Islet of Langerhans (tissue), 1 donor: ENCODE results near the gene ZNF488.

Source experiments
- FAIRE-seq: peaks from one replicate; lab custom pipeline; 2011; peaks lifted over from hg19 to GRCh38; lab: Jason Lieb, UNC

ZNF488 gene

DNA sequence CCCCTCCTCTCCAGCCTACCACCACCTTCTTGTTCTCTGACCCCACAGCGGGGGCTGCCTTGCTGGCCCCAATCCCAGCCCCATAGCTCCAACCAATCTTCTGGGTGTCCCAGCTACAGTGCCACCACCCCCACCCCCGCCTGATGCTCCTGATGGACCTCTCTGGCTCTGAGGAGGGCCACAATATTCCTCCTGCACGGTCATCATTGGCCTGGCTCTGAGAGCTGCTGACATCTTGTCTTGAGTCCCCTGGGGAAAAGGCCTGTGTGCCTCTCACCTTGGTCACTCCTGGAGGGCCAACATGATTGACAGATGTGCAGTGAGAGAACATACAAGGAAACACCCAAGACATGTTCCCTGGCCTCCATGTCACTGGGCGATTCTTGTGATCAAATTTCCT is 54.2 kb downstream of the ZNF488 start:
- FAIRE-seq: no peak

DNA sequence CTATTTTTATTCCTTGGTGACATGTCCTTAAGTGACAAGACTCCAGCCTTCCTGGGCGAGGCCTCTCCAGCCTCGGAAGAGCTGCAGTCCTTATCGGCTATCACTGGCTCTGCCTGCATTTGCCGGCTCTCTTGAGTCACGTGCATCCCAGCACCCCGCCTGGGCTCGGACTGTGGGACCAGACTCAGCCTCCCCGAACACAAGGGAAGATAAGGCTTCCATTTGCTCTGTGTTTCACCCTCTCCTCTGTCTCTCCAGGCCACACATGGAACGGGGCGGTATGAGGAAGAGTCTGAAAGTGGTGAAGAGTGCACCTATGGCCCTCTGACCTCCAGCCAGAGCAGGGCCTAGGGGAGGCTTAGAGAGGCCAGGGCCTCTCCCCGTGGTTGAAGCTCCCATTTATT is 57.2 kb downstream of the ZNF488 start:
- FAIRE-seq: no peak

DNA sequence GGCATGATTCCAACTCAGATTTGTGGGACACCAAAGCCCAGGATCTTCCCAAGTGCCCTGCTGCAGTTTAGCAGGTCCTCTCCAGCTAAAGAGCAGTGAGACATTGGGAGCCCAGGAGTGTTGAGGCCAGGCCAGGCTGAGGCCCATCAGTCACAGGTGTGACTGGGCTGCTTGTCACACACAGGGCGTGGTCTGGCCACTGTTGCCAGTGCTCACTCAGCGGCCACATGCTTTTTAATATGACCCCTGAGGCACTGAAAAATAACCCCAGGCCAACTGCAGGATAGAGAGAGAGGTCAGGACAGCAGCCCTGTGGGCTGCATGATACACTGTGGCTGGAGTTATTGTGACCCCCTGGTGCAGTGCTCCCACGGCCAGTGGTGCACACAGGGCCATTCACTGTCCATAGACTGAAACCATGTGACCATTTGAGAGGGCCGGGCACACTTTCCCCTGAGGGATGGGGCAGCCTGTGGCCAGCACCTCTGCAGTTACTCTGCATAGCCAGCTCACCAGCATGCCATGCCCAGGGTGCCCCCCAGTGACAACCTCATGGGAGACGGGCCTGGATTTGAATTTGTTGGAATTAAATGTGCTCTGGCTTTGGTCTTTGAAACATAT is 57.7 kb downstream of the ZNF488 start:
- FAIRE-seq: no peak

DNA sequence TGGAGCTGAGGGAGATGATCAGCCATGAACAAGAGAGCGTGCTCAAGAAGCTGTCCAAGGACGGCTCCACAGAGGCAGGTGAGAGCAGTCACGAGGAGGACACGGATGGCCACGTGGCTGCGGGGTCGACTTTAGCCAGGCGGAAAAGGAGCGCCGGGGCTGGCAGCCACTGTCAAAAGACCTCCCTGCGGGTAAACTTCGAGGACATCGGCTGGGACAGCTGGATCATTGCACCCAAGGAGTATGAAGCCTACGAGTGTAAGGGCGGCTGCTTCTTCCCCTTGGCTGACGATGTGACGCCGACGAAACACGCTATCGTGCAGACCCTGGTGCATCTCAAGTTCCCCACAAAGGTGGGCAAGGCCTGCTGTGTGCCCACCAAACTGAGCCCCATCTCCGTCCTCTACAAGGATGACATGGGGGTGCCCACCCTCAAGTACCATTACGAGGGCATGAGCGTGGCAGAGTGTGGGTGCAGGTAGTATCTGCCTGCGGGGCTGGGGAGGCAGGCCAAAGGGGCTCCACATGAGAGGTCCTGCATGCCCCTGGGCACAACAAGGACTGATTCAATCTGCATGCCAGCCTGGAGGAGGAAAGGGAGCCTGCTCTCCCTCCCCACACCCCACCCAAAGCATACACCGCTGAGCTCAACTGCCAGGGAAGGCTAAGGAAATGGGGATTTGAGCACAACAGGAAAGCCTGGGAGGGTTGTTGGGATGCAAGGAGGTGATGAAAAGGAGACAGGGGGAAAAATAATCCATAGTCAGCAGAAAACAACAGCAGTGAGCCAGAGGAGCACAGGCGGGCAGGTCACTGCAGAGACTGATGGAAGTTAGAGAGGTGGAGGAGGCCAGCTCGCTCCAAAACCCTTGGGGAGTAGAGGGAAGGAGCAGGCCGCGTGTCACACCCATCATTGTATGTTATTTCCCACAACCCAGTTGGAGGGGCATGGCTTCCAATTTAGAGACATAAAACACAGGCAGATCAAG is 58.5 kb downstream of the ZNF488 start:
- FAIRE-seq: no peak

DNA sequence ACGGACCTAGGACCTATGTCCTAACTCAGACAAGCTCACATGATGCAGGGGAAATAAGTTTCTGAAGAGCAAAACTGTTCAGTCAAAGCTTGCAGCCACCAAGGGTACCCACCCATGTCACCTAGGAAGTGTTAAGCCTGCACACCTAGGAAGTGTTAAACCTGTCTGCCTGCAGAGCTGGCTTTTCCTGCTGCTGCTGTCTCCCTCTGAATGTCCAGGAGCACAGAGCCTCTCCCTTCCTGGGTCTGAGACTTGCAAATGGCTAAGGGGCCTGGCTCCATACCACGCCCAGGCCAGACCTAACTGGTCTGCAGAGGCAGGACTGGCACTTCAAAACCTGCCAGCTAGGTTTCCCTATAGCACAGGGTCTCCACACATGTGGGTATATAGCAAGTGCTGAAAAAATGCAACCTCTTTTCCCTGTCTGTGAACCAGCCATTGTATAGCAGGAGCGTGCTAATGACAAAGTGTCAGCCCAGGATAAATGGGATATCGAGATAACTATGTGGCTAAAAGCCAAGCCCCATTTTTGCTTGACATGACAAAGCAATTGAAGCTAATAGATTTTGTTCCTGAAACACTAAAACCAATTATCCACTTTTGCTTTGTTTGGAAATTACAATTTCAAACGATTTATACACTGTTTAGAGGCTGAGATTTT is 60.3 kb downstream of the ZNF488 start:
- no peak for FAIRE-seq

DNA sequence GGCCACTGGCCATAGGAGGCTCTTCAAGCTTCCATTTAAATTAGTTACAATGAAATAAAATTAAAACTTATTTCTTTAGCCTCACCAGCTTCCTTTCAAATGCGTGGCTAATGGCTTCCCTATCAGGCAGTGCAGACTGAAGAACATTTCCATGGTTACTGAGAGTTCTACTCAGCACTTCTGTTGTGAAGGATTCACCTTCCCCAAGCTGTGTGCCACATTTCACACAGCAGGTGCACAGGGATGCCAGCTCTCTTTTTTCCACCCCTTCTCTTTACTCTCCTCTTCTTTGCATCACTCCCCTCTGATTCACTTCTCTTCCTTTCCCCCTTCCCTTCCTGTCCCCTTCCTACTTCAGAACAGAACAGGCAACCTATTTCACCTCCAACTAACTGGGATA is 61.0 kb downstream of the ZNF488 start:
- FAIRE-seq: no peak

DNA sequence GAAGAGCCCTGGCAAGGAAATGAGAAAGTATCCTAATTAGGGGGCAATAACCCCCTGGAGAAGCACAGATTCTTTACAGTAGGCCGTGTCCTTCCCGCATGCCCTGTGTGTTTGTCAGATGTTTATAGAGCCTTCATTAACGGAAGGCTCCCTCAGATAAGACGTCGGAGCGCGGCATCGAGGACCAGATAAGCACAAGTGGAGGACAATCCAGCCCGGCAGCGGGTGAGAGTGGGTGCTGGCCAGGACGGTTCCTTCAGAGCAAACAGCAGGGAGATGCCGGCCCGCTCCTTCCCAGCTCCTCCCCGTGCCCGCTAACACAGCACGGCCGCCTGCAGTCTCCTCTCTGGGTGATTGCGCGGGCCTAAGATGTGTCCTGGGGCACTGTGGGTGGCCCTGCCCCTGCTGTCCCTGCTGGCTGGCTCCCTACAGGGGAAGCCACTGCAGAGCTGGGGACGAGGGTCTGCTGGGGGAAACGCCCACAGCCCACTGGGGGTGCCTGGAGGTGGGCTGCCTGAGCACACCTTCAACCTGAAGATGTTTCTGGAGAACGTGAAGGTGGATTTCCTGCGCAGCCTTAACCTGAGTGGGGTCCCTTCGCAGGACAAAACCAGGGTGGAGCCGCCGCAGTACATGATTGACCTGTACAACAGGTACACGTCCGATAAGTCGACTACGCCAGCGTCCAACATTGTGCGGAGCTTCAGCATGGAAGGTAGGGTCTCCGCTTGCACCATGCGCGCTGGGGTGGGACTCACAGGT is 61.6 kb downstream of the ZNF488 start, which contains the start of gene GDF2:
GDF2 (plus strand) TSS at position 155 of the 762 bp plus-strand sequence; CDS start at position 370, 215 bp downstream.
- FAIRE-seq: no peak

DNA sequence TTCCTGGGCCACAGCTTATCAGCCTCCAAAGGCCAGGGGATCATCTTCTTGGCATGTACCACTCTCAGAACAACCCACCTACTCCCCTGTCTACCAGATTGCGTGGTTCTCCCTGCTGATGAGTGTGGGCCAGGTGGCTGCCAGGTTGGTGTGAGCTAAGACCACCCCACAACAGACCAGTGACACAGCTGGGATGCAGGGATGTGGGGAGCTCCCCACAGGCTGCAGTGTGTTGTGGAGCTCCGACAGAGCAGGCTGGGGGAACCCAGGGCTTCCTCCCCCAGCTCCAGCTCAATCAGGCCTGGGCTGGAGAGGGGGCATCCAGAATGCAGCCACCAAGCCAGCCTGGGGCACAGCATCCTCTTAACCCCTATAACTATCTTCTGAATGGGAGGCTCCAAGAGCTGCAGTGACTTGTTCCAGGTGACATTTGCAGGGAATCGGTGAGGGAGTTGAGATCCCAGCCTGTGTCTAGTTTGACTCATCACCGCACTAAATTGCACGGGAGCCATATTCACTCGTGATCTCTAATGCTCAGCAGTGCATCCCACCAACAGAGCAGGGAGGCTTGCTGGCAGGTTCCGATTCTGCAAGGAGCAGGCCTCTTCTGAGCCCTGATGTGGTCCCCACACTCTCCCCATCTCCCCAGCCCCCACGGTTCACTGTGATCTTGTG is 62.4 kb downstream of the ZNF488 start:
- FAIRE-seq: no peak

DNA sequence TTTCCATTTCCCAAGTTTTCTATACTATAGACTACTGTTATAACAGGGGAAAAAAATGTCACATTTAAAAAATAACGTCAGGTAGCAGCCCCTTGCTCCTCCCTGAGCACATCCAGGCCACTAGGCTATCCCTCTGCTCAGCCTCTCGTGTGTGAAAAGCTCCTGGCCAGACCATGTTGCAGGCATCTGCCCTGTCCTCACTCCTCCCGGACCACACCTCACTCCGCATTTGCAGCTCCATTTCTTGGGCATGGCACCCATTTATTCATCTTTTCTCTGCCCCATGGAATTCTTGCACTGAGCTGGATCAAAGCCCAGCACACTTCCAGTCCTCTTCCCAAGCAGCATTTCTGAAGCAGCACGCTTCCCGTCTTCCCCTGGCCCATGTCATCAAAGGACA is 63.3 kb downstream of the ZNF488 start:
- FAIRE-seq: no peak

DNA sequence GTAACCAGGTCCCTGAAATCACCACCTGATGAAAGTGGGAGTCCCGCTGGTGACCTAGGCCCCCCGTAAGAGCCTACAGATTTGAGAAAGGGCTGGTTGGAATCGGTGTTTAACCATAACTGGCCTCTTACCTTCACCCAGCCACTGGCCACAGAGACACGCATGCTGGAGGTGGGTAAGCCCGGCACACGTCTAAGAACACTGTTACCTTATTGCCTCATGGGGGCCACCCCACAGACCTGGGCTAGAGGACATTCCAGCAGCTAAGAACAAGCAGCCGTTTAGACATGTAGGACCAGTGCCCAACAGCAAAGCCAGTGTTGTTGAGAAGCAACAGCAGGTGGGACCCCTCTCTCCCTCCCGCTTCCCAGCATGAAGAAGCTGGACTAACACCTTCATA is 64.3 kb downstream of the ZNF488 start:
- FAIRE-seq: no peak

DNA sequence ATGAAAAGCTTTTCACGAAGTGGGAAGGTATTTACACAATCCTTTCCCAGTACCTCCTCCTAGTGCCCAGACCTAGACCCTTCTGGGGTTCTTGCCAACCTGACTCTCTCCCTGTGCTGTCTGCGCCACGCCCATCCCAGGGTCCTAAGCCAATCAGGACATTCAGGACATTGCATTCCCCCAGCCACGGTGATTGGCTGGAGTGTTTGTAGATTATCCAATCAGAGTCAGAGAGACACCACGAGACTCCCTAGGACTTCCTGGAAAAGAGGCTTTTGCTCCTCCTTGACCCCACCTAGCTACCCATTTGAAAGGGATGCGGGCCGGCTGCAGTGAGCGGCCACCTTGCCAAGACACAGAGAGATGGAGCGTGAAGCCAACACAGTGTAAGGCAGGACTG is 65.4 kb downstream of the ZNF488 start:
- FAIRE-seq: no peak

DNA sequence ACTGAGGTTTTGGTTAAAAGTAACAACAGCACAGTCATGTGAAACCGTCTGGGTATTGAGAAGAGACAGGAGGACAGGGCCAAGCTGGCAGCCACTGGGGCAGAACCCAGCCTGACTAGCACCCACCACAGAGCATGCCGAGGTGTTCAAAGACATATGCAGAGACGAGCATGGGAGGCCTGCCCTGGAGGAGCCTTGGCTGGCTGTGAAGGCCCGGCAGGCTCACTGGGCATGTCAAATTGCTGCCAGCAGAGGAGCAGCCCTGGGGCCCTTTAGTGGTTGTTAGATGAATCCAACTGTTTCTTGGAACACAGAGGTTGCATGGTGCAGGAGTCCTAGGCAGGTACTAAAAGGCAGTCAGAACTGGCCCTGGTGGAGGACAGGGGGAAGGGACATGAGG is 66.8 kb downstream of the ZNF488 start:
- FAIRE-seq: no peak

DNA sequence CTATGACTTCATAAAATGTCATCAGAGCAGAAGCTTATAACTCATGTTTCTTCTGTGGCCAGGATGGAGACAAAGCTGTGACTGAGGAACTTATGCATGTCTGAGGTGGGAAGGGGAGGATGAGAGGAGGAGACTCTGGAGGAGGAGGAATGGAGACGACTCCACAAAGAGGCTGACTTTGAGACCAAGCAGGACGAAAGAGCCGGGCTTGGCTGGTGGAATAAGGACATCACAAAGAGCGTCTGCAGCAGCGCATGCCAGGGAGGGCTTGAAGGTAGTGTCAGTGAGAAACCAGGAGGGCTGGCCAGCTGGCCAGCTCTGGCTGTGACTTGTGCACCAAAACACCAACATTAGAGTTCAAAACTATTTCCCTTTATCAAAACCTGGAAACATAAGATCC is 68.0 kb downstream of the ZNF488 start:
- FAIRE-seq: no peak
